ENCODE data around the gene ABHD14A. TPM values are rescaled to one million over a fixed set of nuclear protein-coding genes. Genes with fewer than 3 reads are reported as not detected.
"Not testable (repeated sequence)": the region's sequence is repeated elsewhere in the genome, so short reads cannot be mapped to it uniquely, and the experiment has no call there.

The ABHD14A gene
- total RNA-seq, 4 donors from 2014 or later: 1.8 to 16.6 (median 10.5) TPM

GRCh38 chr3:51986010-51986947, 11.4 kb downstream of the ABHD14A start:
- intact Hi-C loops (cut with DNase I; ENCODE audit: low total_unique reads): no loop called here
- no peak overlapping the region for H3K27ac ChIP-seq
- H3K36me3 ChIP-seq: no peaks in the 10 kb centered on the region
- no peak for TF ChIP-seq POLR2A (IDR thresholded peaks at IDR 0.05)
- TF ChIP-seq, protein P1, sequence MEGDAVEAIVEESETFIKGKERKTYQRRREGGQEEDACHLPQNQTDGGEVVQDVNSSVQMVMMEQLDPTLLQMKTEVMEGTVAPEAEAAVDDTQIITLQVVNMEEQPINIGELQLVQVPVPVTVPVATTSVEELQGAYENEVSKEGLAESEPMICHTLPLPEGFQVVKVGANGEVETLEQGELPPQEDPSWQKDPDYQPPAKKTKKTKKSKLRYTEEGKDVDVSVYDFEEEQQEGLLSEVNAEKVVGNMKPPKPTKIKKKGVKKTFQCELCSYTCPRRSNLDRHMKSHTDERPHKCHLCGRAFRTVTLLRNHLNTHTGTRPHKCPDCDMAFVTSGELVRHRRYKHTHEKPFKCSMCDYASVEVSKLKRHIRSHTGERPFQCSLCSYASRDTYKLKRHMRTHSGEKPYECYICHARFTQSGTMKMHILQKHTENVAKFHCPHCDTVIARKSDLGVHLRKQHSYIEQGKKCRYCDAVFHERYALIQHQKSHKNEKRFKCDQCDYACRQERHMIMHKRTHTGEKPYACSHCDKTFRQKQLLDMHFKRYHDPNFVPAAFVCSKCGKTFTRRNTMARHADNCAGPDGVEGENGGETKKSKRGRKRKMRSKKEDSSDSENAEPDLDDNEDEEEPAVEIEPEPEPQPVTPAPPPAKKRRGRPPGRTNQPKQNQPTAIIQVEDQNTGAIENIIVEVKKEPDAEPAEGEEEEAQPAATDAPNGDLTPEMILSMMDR (IDR thresholded peaks at IDR 0.05): no peak
- DNase-seq: no peak
- H3K4me1 ChIP-seq: peaks cover 0 to 8% of the 10 kb centered on the region in 2 donors
- no peak overlapping the region for H3K4me3 ChIP-seq
- no peaks in the 10 kb centered on the region for H3K27me3 ChIP-seq
- no peaks in the 10 kb centered on the region for H3K9me3 ChIP-seq

- Histone ChIP-seq H3K4me1 (peaks cover 0 to 8% of the 10 kb centered on the region in 2 donors), H3K4me3 (no peak overlapping the region), H3K9me3 (no peaks in the 10 kb centered on the region), H3K27ac (no peak overlapping the region), H3K27me3 (no peaks in the 10 kb centered on the region), H3K36me3 (no peaks in the 10 kb centered on the region)
- no peak for TF ChIP-seq POLR2A (IDR thresholded peaks at IDR 0.05)
- TF ChIP-seq, protein P1 (IDR thresholded peaks at IDR 0.05): no peak
- intact Hi-C loops (cut with DNase I; ENCODE audit: low total_unique reads): no loop called here
- no peak for DNase-seq
Measured at GRCh38 chr3:51987568-51987967, 12.7 kb downstream of the ABHD14A start.

DNA sequence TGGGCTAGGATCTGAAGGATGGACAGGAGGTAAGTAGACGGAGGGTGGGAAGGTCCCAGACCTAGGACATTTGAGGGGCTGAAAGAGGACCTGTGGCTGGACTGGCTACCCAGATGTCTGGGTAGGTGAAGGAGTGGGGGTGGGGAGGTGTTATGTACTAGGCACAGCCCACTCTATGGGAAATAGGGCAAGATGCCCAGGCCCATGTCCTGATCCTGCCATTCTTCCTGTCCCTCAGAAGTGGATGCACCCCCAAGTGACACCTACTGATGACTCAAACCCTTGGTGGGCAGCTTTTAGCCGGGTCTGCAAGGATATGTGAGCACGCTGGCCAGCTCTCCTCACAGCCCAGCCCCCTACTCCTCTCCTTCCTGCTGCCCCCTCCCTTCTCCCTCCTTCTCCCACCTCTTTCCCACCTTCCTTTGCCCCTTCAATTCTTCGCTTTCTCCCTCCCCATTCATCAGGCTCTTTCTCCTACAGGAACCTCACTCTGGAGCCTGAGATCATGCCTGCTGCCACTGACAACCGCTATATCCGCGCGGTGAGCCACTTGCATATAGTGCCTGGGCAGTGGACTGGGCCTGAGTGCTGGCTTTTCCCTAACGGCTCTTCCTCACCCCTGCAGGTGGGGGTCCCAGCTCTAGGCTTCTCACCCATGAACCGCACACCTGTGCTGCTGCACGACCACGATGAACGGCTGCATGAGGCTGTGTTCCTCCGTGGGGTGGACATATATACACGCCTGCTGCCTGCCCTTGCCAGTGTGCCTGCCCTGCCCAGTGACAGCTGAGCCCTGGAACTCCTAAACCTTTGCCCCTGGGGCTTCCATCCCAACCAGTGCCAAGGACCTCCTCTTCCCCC, 13.7 kb downstream of the ABHD14A start:
- Histone ChIP-seq H3K4me3 (no peak overlapping the region), H3K36me3 (no peaks in the 10 kb centered on the region), H3K27me3 (no peaks in the 10 kb centered on the region), H3K4me1 (peaks cover 0 to 8% of the 10 kb centered on the region in 2 donors), H3K9me3 (no peaks in the 10 kb centered on the region), H3K27ac (no peak overlapping the region)
- TF ChIP-seq, protein P1 (IDR thresholded peaks at IDR 0.05): no peak
- no peak for TF ChIP-seq POLR2A (IDR thresholded peaks at IDR 0.05)
- intact Hi-C loops (cut with DNase I; ENCODE audit: low total_unique reads): no loop called here
- no peak for DNase-seq

GRCh38 chr3:51990501-51990971, 15.7 kb downstream of the ABHD14A start:
- DNase-seq; H3K4me1 ChIP-seq; H3K4me3 ChIP-seq; intact Hi-C loops (cut with DNase I; ENCODE audit: low total_unique reads); H3K36me3 ChIP-seq; H3K27ac ChIP-seq; H3K27me3 ChIP-seq; H3K9me3 ChIP-seq: not testable (repeated sequence)

GRCh38 chr3:51992017-51992682, 17.3 kb downstream of the ABHD14A start:
- Histone ChIP-seq H3K4me3 (no peak overlapping the region), H3K4me1 (peaks cover 0 to 6% of the 10 kb centered on the region in 2 donors), H3K27me3 (no peaks in the 10 kb centered on the region), H3K36me3 (no peaks in the 10 kb centered on the region), H3K9me3 (no peaks in the 10 kb centered on the region), H3K27ac (no peak overlapping the region)
- DNase-seq: no peak
- TF ChIP-seq, protein P1 (IDR thresholded peaks at IDR 0.05): no peak
- no peak for TF ChIP-seq POLR2A (IDR thresholded peaks at IDR 0.05)
- intact Hi-C loops (cut with DNase I; ENCODE audit: low total_unique reads): no loop called here

GRCh38 chr3:51993657-51994056, 18.8 kb downstream of the ABHD14A start:
- H3K9me3 ChIP-seq; DNase-seq; intact Hi-C loops (cut with DNase I; ENCODE audit: low total_unique reads); H3K36me3 ChIP-seq; H3K27ac ChIP-seq; H3K27me3 ChIP-seq; H3K4me3 ChIP-seq; H3K4me1 ChIP-seq: not testable (repeated sequence)

Measured in uterus (tissue), 4 donors.